DMS53 treated with DMSO at 0.1 percent for 48 hours (cell line): Measurements from ENCODE around the gene ARHGAP42.
"Not testable (repeated sequence)": the region's sequence is repeated elsewhere in the genome, so short reads cannot be mapped to it uniquely, and the experiment has no call there.

Source experiments
- DNase-seq: peaks from one replicate; lab custom pipeline; 2025; ENCODE audit not compliant: unreplicated experiment; lab: John Stamatoyannopoulos, UW

The ARHGAP42 gene

GRCh38 chr11:100863080-100863581 is 176.0 kb downstream of the ARHGAP42 start:
- DNase-seq, result peak; percentile 91

- no peak for DNase-seq
Observed at GRCh38 chr11:100865443-100866065, 178.5 kb downstream of the ARHGAP42 start.

GRCh38 chr11:100866453-100866852 is 179.4 kb downstream of the ARHGAP42 start:
- no peak for DNase-seq

DNA sequence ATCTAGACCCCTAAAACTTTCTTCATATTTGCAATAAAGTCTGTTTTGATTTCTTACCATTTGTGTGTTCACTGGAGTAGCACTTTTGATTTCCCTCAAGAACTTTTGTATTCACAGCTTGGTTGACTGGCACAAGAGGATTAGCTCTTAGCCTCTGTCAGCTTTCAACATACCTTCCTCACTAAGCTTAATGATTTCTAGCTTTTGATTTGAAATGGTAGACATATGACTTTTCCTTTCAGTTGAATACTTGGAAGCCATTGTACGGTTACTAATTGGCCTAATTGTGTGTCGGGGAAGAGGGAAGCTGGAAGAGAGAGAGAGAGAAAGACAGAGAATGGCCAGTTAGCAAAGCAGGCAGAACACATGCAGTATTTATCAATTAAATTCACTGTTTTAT is 180.5 kb downstream of the ARHGAP42 start:
- no peak for DNase-seq

DNA sequence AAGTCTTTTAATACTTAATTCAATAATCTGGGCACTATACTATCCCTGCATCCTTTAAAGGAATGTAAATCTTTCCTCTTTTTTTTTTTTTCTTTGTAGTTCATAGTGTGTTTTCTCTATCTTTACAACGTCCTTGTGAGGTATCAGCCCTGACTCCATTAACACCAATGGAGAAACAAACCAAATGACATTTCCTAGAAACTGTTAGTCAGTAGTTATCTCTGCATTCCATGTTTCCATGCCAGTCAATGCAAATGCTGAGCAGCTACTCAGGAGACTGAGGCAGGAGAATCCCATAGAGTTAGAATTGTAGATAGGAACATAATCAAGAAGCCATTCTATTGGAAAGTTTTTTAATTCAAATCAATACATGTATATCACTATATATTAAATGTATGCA is 182.2 kb downstream of the ARHGAP42 start:
- DNase-seq, result no peak

DNA sequence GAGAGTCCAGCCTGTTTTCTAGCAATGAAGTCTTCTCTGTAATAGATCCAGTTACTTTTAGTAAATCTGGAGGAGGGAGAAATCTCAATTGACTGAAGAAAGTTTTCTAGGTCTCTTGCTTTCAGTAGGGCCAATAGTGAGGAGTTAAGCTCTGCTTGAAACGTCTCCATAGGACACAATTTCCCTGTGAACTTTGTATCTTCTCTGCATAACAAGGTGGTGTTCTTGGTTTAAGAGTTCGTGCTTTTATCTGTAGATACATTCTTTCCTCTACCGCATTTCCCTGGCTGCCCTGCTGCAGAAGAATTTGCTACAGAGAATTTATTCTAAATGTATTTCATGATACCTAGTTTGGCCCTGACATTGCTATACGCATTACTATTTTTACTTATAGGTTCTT is 183.1 kb downstream of the ARHGAP42 start:
- DNase-seq, result no peak

- no peak for DNase-seq
Observed at GRCh38 chr11:100872951-100873740, 186.1 kb downstream of the ARHGAP42 start.

DNA sequence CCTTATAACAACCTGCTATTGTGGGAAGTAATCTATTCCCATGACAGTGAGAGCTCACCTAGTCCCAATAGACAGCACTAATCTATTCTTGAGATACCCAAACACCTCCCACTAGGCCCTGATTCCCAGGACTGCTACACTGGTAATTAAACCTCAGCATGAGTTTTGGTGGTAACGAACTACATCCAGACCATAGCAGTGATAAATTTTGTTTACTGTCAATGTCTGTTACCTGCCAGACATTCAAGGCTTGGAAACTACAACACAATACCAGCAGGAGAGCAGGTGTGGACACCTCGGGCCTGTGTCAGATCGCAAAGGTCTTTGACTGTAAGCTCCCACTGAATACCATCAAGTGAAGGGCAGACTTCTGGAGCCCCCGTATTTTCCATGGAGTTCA is 187.1 kb downstream of the ARHGAP42 start:
- DNase-seq, result no peak

- no peak for DNase-seq
Observed at GRCh38 chr11:100875521-100875869, 188.4 kb downstream of the ARHGAP42 start.

- no peak for DNase-seq
Observed at GRCh38 chr11:100876815-100877520, 189.9 kb downstream of the ARHGAP42 start.

- DNase-seq, result no peak
Observed at GRCh38 chr11:100878474-100878873, 191.4 kb downstream of the ARHGAP42 start.

DNA sequence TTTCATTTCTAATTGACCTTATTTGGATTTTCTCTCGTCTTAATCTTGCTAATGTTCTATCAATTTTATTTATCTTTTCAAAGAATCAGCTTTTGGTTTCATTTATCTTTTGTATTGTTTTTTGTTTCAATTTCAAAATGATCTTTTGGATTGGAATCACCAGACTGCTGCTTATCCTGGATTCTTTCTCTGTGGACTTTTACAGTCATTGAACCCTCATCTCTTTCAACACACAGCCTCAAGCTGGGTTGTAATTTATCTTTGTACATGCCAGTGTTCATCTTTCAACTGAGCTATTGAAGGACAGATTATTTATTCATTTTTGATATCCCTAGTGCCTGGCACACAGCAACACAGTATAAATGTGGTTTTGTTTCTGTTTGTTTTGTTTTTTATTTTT is 195.9 kb downstream of the ARHGAP42 start:
- no peak for DNase-seq

DNA sequence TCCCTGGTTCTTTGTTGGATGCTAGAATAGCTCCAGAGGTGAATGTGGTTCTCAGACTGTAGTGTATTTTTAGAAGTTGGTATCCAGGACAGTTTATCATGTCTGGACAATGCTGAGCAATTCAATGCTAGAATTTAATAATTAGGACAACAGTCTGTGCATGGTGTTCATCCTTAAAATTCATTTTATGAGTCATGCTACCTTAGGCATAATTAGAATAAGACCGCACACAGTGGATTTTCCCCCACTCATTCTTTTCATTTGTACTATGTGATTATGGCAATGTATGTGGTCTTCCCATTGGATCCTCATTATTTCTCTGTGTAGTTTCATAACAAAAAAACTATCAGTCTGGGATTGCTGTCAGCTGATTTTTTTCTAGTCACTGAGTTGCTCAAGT is 196.7 kb downstream of the ARHGAP42 start:
- no peak for DNase-seq

GRCh38 chr11:100887659-100888058 is 200.6 kb downstream of the ARHGAP42 start:
- DNase-seq, result no peak

GRCh38 chr11:100888836-100889235 is 201.7 kb downstream of the ARHGAP42 start:
- DNase-seq, result no peak

GRCh38 chr11:100889758-100890157 is 202.7 kb downstream of the ARHGAP42 start:
- no peak for DNase-seq

DNA sequence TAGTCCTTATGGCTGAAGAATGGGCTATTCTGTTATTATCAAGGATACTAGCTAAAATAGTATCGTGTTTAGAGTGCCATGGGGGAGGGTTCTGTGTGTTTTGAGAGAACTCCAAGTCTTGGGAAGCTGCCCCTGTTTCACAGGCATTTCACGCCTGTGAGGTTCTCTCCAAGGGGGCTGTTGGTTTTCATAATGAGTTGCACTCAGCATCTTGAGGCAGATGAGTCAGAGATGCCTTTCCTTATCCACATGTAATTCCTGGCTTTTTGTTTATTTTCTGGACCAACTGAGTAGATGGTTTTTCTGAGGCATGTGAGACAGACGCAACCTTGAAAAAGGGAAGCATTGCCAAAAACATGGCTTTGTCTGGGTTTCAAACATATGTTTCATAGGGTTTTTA is 203.7 kb downstream of the ARHGAP42 start:
- no peak for DNase-seq

DNA sequence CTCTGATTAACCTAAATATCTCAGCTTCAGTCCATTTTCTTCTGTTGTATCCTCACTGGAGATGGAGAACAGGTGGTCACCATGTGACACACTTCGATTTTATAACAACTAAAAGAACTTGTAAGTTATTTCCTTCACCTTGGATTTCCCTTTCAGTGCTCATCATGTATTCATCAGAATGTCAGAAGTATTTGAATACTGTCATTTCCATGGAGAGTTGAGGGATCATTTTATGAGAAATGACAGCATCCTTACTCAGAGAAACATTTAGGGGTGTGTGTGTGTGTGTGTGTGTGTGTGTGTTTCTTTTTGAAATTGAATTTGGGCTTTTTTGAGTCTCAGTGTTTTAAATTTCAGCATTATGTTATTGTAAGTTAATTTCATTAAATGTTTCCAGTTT is 205.8 kb downstream of the ARHGAP42 start:
- DNase-seq, result no peak

DNA sequence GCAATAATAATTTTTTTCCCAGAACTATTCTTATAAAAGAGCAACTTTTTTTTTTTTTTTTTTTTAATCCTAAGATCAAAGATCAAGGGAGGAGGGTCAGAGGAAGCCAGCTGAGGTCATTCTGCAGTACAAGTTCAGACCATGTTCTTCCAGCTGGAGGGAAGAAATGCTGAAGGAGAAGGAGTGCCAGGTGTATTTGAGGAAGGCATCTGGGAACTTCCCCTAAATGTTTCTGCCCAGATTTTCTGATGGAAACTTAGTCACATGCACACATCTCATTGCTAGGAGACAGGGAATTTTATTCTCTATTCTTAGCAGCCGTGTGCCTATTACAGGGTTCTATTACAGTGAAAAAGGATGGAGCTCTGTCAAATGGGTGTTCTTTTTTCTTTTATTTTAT is 208.4 kb downstream of the ARHGAP42 start:
- DNase-seq, result no peak

- DNase-seq, result not testable (repeated sequence)
Observed at GRCh38 chr11:100895976-100896375, 208.9 kb downstream of the ARHGAP42 start.

GRCh38 chr11:100901471-100901870 is 214.4 kb downstream of the ARHGAP42 start:
- not testable (repeated sequence) for DNase-seq
